Germinal center (tissue), 1 donor: ENCODE measurements around the gene ZNF165.
"Not testable (repeated sequence)": the region's sequence is repeated elsewhere in the genome, so short reads cannot be mapped to it uniquely, and the experiment has no call there.

ENCODE experiments used
- DNase-seq: peaks from one replicate; pipeline ENCODE4 v3.0.0; 2012; ENCODE audit warnings: mixed read lengths, low spot score

ZNF165 gene

DNA sequence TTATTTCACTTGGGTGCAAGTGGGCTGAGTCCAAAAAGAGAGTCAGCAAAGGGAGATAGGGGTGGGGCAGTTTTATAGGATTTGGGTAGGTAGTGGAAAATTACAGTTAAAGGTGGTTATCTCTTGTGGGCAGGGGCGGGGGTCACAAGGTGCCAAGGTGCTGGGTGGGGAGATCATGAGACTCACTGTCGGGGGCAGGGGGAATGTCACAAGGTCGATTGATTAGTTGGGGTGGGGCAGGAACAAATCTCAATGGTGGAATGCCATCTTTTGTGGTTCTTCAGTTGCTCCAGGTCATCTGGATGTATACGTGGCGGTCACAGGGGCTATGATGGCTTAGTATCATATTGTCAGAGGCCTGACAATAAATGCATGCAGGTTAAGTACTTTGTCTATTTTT is 41.9 kb downstream of the ZNF165 start:
- not testable (repeated sequence) for DNase-seq

DNA sequence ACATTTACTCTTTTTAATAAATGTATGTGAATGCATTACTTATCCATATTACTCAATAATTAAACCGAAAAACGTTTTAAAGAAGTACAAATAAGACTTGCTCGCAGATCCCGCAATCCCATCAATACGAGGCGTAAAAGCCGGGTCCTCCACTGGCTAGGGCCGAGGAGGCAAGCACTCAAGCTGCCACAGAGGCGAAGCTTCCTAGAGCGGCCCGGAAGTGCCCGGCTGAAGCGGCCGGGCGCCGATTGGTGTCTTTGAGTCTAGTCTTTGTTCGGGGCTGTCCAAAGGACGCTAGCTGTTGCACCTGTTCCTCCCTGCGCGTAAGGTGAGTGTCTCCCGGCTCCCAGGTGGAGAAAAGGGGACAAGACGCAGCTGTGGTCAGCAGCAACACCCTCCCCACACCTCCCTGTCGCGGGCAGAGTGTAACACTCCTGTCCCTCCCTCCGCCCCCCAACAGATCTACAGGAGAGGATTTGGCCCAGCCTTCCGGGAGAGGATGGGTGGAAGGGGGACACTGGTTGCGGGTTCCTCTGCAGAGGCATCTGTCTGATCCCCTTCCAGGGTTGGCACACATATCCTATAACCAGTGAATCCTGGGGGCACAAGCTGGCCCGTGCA is 44.1 kb downstream of the ZNF165 start, which contains the start of gene ZSCAN16:
TSS of gene ZSCAN16 (plus strand) at position 260 of the 621 bp plus-strand sequence. CDS start 835 bp downstream, outside the sequence.
- DNase-seq: peak; percentile 79

DNA sequence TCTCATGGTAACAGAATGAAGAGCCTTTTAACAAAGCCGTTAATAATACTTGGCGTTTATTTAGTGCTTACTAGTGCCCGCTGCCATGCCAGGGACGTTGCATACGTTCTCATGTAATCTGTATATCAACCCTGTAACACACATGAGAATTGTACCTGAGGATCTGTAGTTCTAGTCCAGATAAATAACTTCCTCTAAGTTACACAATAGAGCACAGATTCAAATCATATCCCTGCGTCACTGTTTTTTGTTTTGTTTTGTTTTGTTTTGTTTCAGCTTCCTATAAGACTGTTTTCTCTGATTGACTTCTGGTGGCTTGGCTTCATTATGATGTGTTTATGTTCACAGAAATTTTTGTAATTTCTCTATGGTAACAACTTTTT is 44.6 kb downstream of the ZNF165 start:
- peak; percentile 22 for DNase-seq

DNA sequence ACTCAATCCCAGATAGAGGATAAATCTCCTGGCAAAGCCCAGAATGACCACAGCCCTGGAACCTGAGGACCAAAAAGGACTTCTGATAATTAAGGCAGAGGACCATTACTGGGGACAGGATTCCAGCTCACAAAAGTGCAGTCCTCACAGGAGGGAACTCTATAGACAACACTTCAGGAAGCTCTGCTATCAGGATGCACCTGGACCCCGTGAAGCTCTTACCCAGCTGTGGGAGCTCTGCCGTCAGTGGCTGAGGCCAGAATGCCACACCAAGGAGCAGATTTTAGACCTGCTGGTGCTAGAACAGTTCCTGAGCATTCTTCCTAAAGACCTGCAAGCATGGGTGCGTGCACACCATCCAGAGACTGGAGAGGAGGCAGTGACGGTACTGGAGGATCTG is 45.0 kb downstream of the ZNF165 start:
- no peak for DNase-seq

DNA sequence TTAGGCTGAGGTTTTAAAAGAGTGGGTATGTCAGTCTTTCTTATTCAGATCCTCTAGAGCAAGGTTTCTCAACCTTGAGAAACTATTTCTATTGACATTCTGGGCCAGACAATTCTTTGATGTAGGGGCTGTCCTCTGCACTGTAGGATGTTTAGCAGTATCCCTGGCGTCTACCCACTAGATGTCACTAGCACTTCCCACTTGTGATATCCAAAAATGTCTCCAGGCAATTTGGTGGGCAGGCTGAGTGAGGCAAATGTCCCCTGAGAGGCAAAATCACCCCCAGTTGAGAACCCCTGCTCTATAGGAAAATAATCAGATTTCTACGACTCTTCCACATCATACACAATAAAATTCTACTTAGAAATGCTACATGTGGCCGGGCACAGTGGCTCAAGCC is 53.6 kb downstream of the ZNF165 start:
- DNase-seq: no peak

DNA sequence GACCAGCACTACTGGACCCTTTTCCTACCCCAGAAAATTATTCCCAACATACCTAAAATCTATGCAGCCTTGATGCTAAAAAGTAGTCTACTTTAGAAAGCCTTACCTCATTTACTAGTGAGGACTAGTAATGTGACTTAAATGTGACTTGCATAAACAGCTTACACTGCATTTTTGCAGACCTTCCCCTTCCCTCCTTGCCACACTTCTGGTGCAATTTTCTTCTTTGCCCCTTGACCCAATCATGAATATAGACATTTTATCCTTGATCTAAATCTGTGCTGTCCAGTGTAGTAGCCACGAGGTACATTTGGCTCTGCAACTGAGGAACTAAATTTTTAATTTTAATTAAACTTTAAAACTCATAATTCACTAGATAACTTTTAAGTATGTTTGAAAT is 54.3 kb downstream of the ZNF165 start:
- DNase-seq: no peak

DNA sequence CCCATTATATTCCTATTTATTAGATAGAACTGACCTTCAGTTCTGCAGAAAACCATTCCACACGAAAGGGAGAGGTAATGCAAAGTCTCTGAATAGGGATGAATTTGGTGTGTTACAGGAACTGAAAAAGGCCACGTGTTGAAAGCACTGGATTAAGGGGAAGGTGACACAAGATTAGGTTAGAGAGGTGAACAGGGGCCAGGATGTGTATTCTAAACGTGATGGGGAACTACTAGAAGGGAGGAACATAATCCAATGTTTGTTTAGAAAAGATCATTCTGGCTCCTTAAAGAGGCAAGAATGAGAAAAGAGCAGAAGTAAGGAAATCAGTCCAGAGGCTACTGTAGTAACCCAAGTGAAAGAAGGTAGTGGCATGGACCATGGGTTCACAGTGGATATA is 55.0 kb downstream of the ZNF165 start:
- DNase-seq: no peak

DNA sequence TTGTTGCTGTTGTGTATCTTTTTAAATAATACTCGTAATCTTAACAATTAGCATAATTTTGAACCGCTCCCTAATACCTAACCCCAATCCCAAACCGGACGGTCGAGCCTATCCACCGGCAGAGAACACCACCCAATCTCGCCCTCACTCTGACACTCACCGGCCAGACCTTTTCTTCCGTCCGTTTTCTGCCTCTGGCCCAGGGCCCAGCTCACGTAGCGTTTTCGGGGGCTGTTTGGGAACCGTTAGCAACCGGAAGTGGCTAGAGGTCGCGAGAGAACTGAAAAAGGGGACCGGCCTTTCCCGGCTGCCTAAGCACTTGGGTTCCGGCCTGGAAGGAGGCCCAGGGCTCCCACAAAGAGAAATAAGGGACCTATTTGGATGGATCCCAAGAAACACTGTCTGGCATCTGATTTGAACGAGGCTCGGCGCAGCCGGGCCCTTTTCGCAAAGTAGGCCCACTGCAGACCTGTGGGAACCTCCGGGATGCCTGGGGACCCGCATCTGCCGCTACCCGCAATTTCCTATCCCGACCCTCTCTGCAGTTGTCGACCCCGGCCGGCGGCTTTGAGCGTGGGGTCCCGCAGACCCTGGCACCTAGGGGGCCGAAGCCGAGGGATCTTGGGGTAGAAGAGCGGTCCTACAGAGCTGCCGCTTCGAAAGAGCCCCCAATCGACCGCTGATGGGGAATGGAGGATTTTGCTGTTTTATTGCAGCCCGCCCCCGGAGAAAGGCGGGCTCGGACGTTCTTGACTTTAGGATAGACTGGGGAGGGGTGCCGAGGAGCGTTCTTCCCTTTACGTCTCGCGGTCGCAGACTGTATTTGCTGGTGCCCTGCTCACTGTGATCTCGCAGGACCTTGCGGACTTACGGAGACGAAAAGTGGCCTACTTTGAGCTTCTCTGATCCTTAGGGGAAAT is 56.5 kb downstream of the ZNF165 start:
- peak; percentile 65 for DNase-seq

DNA sequence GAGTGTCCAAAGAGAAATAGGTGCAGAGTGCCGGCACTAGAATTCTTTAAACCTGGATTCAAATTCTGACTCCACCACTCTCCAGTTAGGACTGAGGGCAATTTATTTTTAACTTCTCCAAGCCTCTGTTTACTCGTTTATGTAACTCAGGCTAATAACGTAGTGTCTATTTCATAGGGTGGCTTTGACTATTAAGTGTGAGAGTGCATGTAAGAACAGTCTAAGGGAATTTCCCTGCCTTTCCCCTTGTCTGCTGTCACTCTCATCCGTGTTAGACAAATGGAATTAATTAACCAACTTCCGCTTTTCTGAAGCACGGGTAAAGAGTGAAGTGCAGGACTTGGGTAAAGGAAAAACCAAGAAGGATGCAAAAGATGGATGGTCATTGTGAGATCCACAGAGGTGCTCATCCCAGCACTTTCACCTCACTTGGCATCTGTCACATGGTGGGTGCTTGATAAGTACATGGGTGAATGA is 57.2 kb downstream of the ZNF165 start:
- peak; percentile 40 for DNase-seq
